Omental fat pad (tissue), 4 donors: Measurements from ENCODE around the gene ITPR2. TPM values are rescaled to one million over a fixed set of nuclear protein-coding genes. Genes with fewer than 3 reads are reported as not detected.

ENCODE experiments used
- ATAC-seq: fragments of 150-250 bp; one replicate; pipeline ENCODE4 v1.9.1; 2016; ENCODE audit warnings: mild to moderate bottlenecking, moderate library complexity; ENCODE audit not compliant: low FRiP score
- DNase-seq: peaks from one replicate; pipeline ENCODE4 v3.0.0-alpha.2; 2019; ENCODE audit warnings: low spot score
- total RNA-seq, 4 donors: library from RNA; depleted of rRNA; stranded (reverse); fragments of >200 nt; gene quantifications; one replicate each; pipeline ENCODE4 v1.1.0, GENCODE V29; 2016
- TF ChIP-seq, protein P1 (sequence below), 3 donors: fragments of 450-650 bp; IDR thresholded peaks; one replicate each; pipeline ENCODE4 v1.5.1; 2016 to 2017; ENCODE audit warnings: antibody characterized with exemption in 3 of 3, mild to moderate bottlenecking in 3 of 3, moderate library complexity in 2 of 3

Gene ITPR2
- total RNA-seq, 4 donors from 2014 or later, result 39.0 to 62.9 (median 47.4) TPM

DNA sequence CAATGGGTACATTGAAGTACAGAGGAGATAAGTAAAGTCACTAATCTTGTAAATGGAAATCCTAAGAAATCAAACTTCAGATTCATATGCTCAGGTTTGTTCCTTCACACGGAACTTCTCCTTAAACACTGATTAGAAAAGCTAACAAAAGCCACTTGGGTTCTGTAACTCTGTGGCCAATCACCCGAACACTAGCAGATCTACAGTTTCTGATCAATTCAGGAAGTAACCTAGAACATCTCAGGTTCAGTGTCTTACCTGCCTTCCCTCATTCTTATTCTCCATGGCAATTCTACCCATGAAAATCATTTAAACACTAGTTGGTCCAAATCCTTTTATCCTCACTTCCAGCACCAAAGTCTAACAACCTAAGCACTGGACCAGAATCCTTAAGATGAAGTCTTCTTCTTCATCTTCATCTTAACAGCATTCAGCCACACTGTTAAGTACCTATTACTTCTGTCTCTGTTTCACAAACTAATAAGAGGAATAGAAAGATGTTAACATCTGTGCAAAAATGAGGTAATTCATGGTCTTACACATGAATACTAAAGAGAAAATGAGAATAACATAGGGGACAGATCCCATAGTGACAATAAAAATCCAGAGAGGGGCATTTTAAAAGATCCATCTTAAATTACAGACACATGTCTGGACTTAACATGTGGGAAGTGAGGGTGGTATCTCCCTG is 453.1 kb downstream of the ITPR2 start:
- TF ChIP-seq, protein P1, sequence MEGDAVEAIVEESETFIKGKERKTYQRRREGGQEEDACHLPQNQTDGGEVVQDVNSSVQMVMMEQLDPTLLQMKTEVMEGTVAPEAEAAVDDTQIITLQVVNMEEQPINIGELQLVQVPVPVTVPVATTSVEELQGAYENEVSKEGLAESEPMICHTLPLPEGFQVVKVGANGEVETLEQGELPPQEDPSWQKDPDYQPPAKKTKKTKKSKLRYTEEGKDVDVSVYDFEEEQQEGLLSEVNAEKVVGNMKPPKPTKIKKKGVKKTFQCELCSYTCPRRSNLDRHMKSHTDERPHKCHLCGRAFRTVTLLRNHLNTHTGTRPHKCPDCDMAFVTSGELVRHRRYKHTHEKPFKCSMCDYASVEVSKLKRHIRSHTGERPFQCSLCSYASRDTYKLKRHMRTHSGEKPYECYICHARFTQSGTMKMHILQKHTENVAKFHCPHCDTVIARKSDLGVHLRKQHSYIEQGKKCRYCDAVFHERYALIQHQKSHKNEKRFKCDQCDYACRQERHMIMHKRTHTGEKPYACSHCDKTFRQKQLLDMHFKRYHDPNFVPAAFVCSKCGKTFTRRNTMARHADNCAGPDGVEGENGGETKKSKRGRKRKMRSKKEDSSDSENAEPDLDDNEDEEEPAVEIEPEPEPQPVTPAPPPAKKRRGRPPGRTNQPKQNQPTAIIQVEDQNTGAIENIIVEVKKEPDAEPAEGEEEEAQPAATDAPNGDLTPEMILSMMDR (IDR thresholded peaks at IDR 0.05), result no peak
- ATAC-seq (no peak), DNase-seq (no peak)

DNA sequence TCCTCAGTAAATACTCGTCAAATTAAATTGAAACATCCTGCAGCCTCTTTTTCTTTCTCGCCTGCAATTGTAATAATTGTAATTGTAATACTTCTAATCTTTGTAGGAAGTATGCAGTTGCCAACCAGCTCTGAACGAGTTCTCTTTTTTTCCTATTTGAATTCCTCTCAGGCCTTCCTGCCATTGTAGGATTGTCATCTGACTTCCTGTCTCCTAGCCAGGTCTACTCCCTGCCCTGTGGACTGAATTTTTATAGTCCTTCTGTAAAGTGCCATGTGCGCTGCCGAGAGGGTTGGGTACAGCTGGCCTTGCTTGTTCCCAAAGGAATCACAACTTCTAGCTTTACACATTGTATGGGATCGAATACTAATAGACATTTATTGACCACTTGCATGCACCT is 454.3 kb downstream of the ITPR2 start:
- ATAC-seq (no peak), DNase-seq (no peak)
- TF ChIP-seq, protein P1 (IDR thresholded peaks at IDR 0.05), result no peak

DNA sequence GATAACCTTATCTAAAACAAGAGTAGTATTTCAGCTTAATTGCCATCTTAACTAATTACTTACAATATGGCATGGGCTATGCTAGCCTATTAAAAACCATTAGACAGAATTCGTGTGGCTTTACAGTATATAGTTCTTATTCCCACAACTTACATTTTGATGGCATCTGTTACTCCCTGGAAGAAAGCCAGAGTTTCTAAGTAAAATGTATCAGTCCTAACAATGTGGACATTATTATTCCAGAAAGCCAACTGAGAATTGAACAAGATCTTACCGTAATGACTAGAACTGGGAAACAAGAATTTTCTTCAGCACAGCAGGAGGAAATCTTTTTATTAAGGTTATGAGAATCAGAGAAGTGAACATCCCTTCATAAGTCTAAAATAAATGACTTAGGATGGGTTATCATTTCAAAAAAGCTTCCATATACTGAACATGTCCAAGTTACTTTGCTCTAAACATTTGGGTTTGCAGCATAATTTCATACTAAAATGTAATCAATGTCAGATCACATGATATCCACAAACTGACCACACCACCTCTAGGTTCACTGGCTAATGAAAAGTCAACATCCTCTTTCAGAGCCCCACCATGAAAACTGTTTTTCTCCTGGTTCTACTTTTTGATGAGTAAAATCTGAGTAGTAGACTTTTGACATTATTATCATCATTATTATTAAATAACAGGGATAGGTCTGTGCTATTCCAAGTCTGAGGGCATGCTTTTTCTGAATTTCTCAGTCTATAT is 457.9 kb downstream of the ITPR2 start:
- ATAC-seq (no peak), DNase-seq (no peak)
- TF ChIP-seq, protein P1 (IDR thresholded peaks at IDR 0.05), result no peak

DNA sequence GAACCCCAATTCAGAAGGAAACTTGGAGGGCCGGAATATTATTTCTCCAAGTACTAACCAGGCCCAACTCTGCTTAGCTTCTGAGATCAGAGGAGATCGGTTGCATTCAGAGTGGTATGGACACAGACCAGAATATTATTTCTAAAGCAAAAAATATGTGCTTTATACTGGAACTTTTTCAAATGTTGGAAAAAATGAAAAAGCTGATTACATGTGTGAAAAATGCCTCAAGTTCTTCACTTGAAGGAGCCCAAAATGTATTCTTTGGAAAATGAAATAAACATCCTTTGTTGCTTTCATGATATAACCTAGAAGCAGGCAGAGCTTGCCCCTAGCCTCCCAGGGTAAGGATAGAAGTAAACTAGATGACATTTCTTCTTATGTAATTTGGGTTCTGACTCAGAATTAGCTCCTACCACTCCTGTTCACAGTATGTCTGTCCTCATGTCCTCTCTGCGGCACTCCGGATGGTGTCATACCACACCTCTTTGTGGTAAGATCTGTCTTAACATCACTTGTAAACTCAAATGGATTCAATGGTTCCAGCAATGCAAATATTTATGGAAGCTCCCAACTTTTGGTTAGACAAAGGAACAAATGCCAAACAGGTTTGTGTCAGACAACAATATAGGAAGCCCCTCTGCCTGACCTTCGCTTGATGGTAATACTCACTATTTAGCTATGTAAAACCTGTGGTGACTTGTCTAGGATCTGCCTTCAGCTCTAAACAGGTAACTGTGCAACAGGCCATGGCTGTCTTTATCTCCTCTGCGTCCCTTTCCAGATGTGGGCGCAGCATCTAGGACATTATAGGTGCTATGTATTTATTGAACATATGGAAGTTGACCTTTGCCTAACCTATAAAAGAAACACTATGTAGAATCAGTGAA is 459.1 kb downstream of the ITPR2 start:
- ATAC-seq (no peak), DNase-seq (no peak)
- TF ChIP-seq, protein P1 (IDR thresholded peaks at IDR 0.05), result no peak

DNA sequence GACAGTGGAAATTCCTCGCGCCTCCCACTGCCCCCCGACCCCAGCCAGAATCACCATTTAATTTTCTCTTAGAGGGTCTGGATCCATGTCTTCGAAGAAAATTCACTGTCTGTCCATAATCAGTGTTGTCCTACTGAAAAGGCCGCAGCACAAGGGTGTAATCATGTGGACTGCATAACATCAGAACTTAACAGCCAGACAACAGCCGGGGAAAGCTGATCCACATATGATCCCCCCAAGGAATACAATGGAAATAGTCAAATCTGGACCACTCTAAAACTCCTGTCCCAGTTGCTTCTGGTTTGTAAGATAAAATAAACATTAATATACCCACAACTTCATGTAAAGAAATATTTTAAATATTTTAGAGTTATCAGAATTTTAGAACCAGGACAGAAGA is 460.1 kb downstream of the ITPR2 start:
- no peak for ATAC-seq
- DNase-seq, result no peak
- TF ChIP-seq, protein P1 (IDR thresholded peaks at IDR 0.05), result no peak

DNA sequence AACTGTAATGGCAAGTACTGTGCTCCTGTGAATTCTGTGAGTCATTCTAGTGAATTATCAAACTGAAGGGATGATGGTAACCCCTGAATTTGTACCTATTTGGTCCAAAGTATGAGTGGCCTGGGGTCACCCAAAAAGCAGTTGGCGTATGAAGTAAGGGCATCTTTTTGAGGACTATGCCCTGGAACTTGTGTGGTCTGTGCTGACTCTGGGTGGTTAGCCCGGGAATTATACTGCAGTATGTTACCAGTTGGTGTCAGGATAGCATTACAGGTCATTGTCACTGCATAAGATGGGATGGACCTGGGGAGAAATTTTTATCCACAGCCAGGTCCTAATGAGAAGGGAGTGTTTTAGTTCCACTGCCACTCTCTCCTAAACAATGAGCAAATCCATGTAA is 462.9 kb downstream of the ITPR2 start:
- DNase-seq, result no peak
- ATAC-seq, result no peak
- TF ChIP-seq, protein P1 (IDR thresholded peaks at IDR 0.05), result no peak
